GM19023 (cell line): ENCODE measurements around the gene AQP7.
"Not testable (repeated sequence)": the region's sequence is repeated elsewhere in the genome, so short reads cannot be mapped to it uniquely, and the experiment has no call there.

ENCODE experiments used
- ATAC-seq: cut with Tn5 transposase; IDR thresholded peaks from one replicate; pipeline ENCODE4 v1.9.1; 2021; ENCODE audit warnings: mild to moderate bottlenecking, moderate library complexity; ENCODE audit not compliant: unreplicated experiment

AQP7 gene

GRCh38 chr9:33434317-33435105, 32.1 kb upstream of the AQP7 start:
- ATAC-seq: no peak

GRCh38 chr9:33433871-33434270, 31.5 kb upstream of the AQP7 start:
- no peak for ATAC-seq

GRCh38 chr9:33431420-33431819, 29.1 kb upstream of the AQP7 start:
- ATAC-seq: no peak

- no peak for ATAC-seq
Observed at GRCh38 chr9:33430942-33431341, 28.6 kb upstream of the AQP7 start.

GRCh38 chr9:33429256-33429985, 27.1 kb upstream of the AQP7 start:
- no peak for ATAC-seq

- ATAC-seq: no peak
Observed at GRCh38 chr9:33426843-33427293, 24.5 kb upstream of the AQP7 start.

- ATAC-seq: no peak
Observed at GRCh38 chr9:33425128-33425533, 22.8 kb upstream of the AQP7 start.

- not testable (repeated sequence) for ATAC-seq
Observed at GRCh38 chr9:33424492-33424891, 22.1 kb upstream of the AQP7 start.

GRCh38 chr9:33424043-33424442, 21.7 kb upstream of the AQP7 start:
- ATAC-seq: not testable (repeated sequence)

GRCh38 chr9:33419708-33420303, 17.4 kb upstream of the AQP7 start:
- ATAC-seq: no peak

GRCh38 chr9:33418090-33418489, 15.7 kb upstream of the AQP7 start:
- no peak for ATAC-seq

- no peak for ATAC-seq
Observed at GRCh38 chr9:33416996-33417395, 14.6 kb upstream of the AQP7 start.

GRCh38 chr9:33415501-33416038, 13.2 kb upstream of the AQP7 start:
- ATAC-seq: peak; percentile 71

- peak; percentile 26 for ATAC-seq
Observed at GRCh38 chr9:33414889-33415500, 12.6 kb upstream of the AQP7 start.

GRCh38 chr9:33414268-33414667, 11.9 kb upstream of the AQP7 start:
- no peak for ATAC-seq

- ATAC-seq: no peak
Observed at GRCh38 chr9:33408087-33408486, 5.7 kb upstream of the AQP7 start.

- ATAC-seq: no peak
Observed at GRCh38 chr9:33407061-33407460, 4.7 kb upstream of the AQP7 start.

GRCh38 chr9:33404788-33405362, 2.5 kb upstream of the AQP7 start:
- ATAC-seq: no peak

- ATAC-seq: no peak
Observed at GRCh38 chr9:33403941-33404787, 1.8 kb upstream of the AQP7 start.

GRCh38 chr9:33401809-33402208, 559 bp downstream of the AQP7 start:
- not testable (repeated sequence) for ATAC-seq
